ENCODE data around the gene GSG1L. TPM values are rescaled to one million over a fixed set of nuclear protein-coding genes. Genes with fewer than 3 reads are reported as not detected.

Gene GSG1L
- total and polyA plus RNA-seq, 2 of the 13 experiments (the other 11 are each of a cell fraction or from before 2014, with no cell fraction given) = not detected

- in situ Hi-C loops (cut with HindIII; ENCODE audit: extremely low pct_ligation_motif_present, low pct_unique_long_range_greater_than_20kb) (no loop called here), intact Hi-C loops (cut with micrococcal nuclease; ENCODE audit: unreplicated experiment) (no loop called here)
- no peaks in the 10 kb centered on the region for H3K36me3 ChIP-seq (replicated peaks in 1 of 2; ENCODE audit: control insufficient read depth in 1 of 2, insufficient read depth in 2 of 2, low read length in 2 of 2)
- POLR2A ChIA-PET = no interaction called here
- H3K27me3 ChIP-seq (ENCODE audit: control insufficient read depth in 1 of 2, insufficient read depth in 2 of 2, low read length in 2 of 2) = peaks cover 2 to 3% of the 10 kb centered on the region in 2 experiments; a peak in 2 of 5 replicates
- CTCF ChIA-PET (ENCODE audit: low intra/inter-chr PET ratio, low total read pairs) = no interaction called here
- no peaks in the 10 kb centered on the region for H3K79me2 ChIP-seq (ENCODE audit: insufficient read depth, low read length)
- H3K27ac ChIP-seq (ENCODE audit: extremely low read length, insufficient read depth, low read length) = no peak overlapping the region
- no peak overlapping the region for H3K4me3 ChIP-seq (replicated peaks in 1 of 3; ENCODE audit: insufficient read depth in 1 of 3, low read depth in 2 of 3, low read length in 3 of 3)
- no peaks in the 10 kb centered on the region for H3K4me1 ChIP-seq (ENCODE audit: insufficient read depth, low read length)
- no peak overlapping the region for H2AFZ ChIP-seq (ENCODE audit: low read length)
- ATAC-seq (no peak), FAIRE-seq (no peak), DNase-seq (ENCODE audit: low spot score) (no peak)
- no peak overlapping the region for H3K9ac ChIP-seq (ENCODE audit: insufficient read depth, low read depth, low read length)
- 30% methylated on average over 5 of the region's 5 CpGs for whole genome bisulfite sequencing (ENCODE audit: low lambda C conversion rate)
- no peak overlapping the region for H3K4me2 ChIP-seq (ENCODE audit: low read depth, low read length)
- H4K20me1 ChIP-seq (ENCODE audit: insufficient read depth, low read length) = no peaks in the 10 kb centered on the region
- TF ChIP-seq ZFAT (CRISPR knock-in tag; conservative IDR thresholded peaks at IDR 0.05) (no peak), ZNF768 (CRISPR knock-in tag; IDR thresholded peaks at IDR 0.05) (peak; percentile 51; the same call in 1 of the 2 replicates)
- no peaks in the 10 kb centered on the region for H3K9me3 ChIP-seq (ENCODE audit: low read length)
- BruUV-seq (replicated peaks) = no TSS peak
Measured at GRCh38 chr16:27967169-27967568, 96.3 kb downstream of the GSG1L start.

DNA sequence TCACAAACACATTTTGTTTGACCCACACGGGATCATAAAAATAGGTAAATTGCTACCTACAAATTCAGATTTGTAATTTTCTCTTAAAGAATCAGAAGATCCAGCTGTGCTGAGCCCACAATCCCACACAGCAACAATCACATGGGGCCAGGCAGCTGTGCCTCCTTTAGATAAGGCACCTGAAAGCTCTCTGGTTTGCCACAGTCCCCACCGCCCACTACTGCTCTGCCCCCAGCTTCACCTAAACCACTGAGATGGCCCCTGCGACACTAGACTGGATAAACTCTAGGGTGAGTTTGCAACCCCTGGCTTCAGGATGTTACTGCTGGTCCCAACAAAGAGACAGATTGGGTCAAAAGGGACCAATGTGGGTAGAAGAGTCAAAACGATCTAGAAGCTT, 96.8 kb downstream of the GSG1L start:
- Histone ChIP-seq H3K27me3 (ENCODE audit: control insufficient read depth in 1 of 2, insufficient read depth in 2 of 2, low read length in 2 of 2) (peaks cover 2 to 3% of the 10 kb centered on the region in 2 experiments; a peak in 2 of 5 replicates), H3K9ac (ENCODE audit: insufficient read depth, low read depth, low read length) (no peak overlapping the region), H3K36me3 (replicated peaks in 1 of 2; ENCODE audit: control insufficient read depth in 1 of 2, insufficient read depth in 2 of 2, low read length in 2 of 2) (no peaks in the 10 kb centered on the region), H3K27ac (ENCODE audit: extremely low read length, insufficient read depth, low read length) (no peak overlapping the region), H3K4me3 (replicated peaks in 1 of 3; ENCODE audit: insufficient read depth in 1 of 3, low read depth in 2 of 3, low read length in 3 of 3) (no peak overlapping the region), H3K79me2 (ENCODE audit: insufficient read depth, low read length) (no peaks in the 10 kb centered on the region), H3K4me1 (ENCODE audit: insufficient read depth, low read length) (no peaks in the 10 kb centered on the region), H4K20me1 (ENCODE audit: insufficient read depth, low read length) (no peaks in the 10 kb centered on the region), H2AFZ (ENCODE audit: low read length) (no peak overlapping the region), H3K9me3 (ENCODE audit: low read length) (no peaks in the 10 kb centered on the region), H3K4me2 (ENCODE audit: low read depth, low read length) (no peak overlapping the region)
- ChIA-PET CTCF (ENCODE audit: low intra/inter-chr PET ratio, low total read pairs) (no interaction called here), POLR2A (no interaction called here)
- ATAC-seq = no peak
- no peak for FAIRE-seq
- in situ Hi-C loops (cut with HindIII; ENCODE audit: extremely low pct_ligation_motif_present, low pct_unique_long_range_greater_than_20kb) = no loop called here
- BruUV-seq (replicated peaks) = no TSS peak
- WGBS (ENCODE audit: low lambda C conversion rate) = 62% methylated on average over 4 of the region's 4 CpGs
- DNase-seq (ENCODE audit: low spot score) = no peak
- no peak for TF ChIP-seq RBM39 (IDR thresholded peaks at IDR 0.05; ENCODE audit: low read depth, low read length, poor library complexity, severe bottlenecking)
- intact Hi-C loops (cut with micrococcal nuclease; ENCODE audit: unreplicated experiment) = no loop called here

Data from HepG2 (cell line).